ENCODE data around the gene FLOT1.
A peak's percentile ranks its signal among the peaks of the same experiment; 100 is the strongest.

The FLOT1 gene, protein sequence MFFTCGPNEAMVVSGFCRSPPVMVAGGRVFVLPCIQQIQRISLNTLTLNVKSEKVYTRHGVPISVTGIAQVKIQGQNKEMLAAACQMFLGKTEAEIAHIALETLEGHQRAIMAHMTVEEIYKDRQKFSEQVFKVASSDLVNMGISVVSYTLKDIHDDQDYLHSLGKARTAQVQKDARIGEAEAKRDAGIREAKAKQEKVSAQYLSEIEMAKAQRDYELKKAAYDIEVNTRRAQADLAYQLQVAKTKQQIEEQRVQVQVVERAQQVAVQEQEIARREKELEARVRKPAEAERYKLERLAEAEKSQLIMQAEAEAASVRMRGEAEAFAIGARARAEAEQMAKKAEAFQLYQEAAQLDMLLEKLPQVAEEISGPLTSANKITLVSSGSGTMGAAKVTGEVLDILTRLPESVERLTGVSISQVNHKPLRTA

DNA sequence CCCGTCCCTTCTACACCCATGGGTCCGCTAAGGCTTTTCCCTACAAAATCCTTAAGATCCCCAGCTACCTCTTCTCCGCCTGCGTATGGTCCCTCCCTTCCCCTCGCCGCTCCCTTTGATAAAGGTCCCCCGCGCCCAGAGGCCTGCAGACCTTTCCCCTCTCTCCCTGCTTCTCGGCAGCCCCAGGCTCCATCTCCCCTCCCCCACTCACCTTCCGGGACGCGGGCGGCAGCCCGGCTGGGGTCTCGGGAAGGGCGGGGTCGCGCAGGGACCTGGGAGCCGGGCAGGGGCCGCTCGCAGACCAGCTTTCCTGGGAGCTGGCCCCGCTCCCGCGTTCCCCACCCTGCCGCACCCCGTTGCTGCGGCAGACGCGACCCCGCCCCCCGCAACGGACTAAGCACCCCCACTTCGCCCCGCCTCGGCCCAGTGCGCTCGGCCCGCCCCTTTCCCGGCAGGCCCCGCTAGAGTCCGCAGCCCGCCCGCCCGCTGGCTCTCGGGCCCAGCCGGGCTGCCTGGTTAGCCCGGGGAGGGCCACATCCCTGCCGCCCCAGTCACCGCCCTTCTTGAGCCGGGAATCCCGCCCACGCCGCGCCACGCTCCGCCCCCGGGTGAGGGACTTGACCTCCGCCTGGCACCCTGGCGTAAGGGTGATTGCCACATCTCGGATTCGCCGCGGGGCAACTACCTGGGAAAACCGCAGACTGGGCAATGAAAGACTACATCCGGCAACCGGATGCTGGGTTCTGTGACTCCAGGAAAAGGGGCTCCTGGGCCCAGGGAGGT, at the start of gene FLOT1:
Gene FLOT1, minus strand, starts transcription at position 372 of the 783 bp plus-strand sequence. CDS start 498 bp downstream, outside the sequence.
- H3K9me2 ChIP-seq (replicated peaks; ENCODE audit: insufficient read depth, low read length) = no peaks in the 10 kb centered on the region
- peak within 1 kb of the TSS; percentile 89 for H3K4me3 ChIP-seq (ENCODE audit: low read length)
- H3K9me3 ChIP-seq (replicated peaks; ENCODE audit: insufficient read depth, low read length) = no peaks in the 10 kb centered on the region
- H3K36me3 ChIP-seq (replicated peaks; ENCODE audit: insufficient read depth, low read length) = 0 out of 2 replicates have a peak, but pooled peaks cover 3% of the 10 kb centered on the region
- H3K27me3 ChIP-seq (replicated peaks; ENCODE audit: insufficient read depth, low read length) = no peaks in the 10 kb centered on the region
- peak within 1 kb of the TSS; percentile 94 for H2AFZ ChIP-seq (ENCODE audit: low read length)
- H3K4me1 ChIP-seq (ENCODE audit: low read length) = peaks cover 22% of the 10 kb centered on the region
- peak within 1 kb of the TSS; percentile 43; the same call in 1 of the 2 replicates for H3K27ac ChIP-seq (ENCODE audit: low read length)
- peaks cover 22% of the 10 kb centered on the region for H3F3A ChIP-seq (ENCODE audit: insufficient read depth, low read length)
- DNase-seq = peak; percentile 95
- peaks cover 19% of the 10 kb centered on the region for H3K79me2 ChIP-seq (ENCODE audit: low read length)
- TF ChIP-seq EZH2 (optimal IDR thresholded peaks at IDR 0.05; ENCODE audit: low read depth, low read length) (no peak), EZH2phosphoT487 (IDR thresholded peaks at IDR 0.05; ENCODE audit: low read length) (no peak)
- TF ChIP-seq, protein P1, sequence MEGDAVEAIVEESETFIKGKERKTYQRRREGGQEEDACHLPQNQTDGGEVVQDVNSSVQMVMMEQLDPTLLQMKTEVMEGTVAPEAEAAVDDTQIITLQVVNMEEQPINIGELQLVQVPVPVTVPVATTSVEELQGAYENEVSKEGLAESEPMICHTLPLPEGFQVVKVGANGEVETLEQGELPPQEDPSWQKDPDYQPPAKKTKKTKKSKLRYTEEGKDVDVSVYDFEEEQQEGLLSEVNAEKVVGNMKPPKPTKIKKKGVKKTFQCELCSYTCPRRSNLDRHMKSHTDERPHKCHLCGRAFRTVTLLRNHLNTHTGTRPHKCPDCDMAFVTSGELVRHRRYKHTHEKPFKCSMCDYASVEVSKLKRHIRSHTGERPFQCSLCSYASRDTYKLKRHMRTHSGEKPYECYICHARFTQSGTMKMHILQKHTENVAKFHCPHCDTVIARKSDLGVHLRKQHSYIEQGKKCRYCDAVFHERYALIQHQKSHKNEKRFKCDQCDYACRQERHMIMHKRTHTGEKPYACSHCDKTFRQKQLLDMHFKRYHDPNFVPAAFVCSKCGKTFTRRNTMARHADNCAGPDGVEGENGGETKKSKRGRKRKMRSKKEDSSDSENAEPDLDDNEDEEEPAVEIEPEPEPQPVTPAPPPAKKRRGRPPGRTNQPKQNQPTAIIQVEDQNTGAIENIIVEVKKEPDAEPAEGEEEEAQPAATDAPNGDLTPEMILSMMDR (IDR thresholded peaks at IDR 0.05; ENCODE audit: low read length) = no peak
- H3K4me2 ChIP-seq (ENCODE audit: low read depth, low read length) = peak within 1 kb of the TSS; percentile 90
- H3K9ac ChIP-seq (ENCODE audit: low read length) = peak within 1 kb of the TSS; percentile 66
- H4K20me1 ChIP-seq (ENCODE audit: insufficient read depth, low read length) = no peaks in the 10 kb centered on the region

GRCh38 chr6:30790724-30791383, 48.4 kb upstream of the FLOT1 start:
- Histone ChIP-seq H3K9me2 (replicated peaks; ENCODE audit: insufficient read depth, low read length) (no peaks in the 10 kb centered on the region), H4K20me1 (ENCODE audit: insufficient read depth, low read length) (no peaks in the 10 kb centered on the region), H3K4me2 (ENCODE audit: low read depth, low read length) (no peak overlapping the region), H3K36me3 (replicated peaks; ENCODE audit: insufficient read depth, low read length) (no peaks in the 10 kb centered on the region), H3K9ac (ENCODE audit: low read length) (no peak overlapping the region), H2AFZ (ENCODE audit: low read length) (no peak overlapping the region), H3K4me1 (ENCODE audit: low read length) (no peaks in the 10 kb centered on the region), H3K4me3 (ENCODE audit: low read length) (no peak overlapping the region), H3K79me2 (ENCODE audit: low read length) (no peaks in the 10 kb centered on the region), H3K9me3 (replicated peaks; ENCODE audit: insufficient read depth, low read length) (no peaks in the 10 kb centered on the region), H3F3A (ENCODE audit: insufficient read depth, low read length) (no peaks in the 10 kb centered on the region), H3K27me3 (replicated peaks; ENCODE audit: insufficient read depth, low read length) (peaks cover 27% of the 10 kb centered on the region), H3K27ac (ENCODE audit: low read length) (no peak overlapping the region)
- DNase-seq = no peak
- TF ChIP-seq, protein P1 (IDR thresholded peaks at IDR 0.05; ENCODE audit: low read length) = no peak
- no peak for TF ChIP-seq EZH2 (optimal IDR thresholded peaks at IDR 0.05; ENCODE audit: low read depth, low read length)
- no peak for TF ChIP-seq EZH2phosphoT487 (IDR thresholded peaks at IDR 0.05; ENCODE audit: low read length)

DNA sequence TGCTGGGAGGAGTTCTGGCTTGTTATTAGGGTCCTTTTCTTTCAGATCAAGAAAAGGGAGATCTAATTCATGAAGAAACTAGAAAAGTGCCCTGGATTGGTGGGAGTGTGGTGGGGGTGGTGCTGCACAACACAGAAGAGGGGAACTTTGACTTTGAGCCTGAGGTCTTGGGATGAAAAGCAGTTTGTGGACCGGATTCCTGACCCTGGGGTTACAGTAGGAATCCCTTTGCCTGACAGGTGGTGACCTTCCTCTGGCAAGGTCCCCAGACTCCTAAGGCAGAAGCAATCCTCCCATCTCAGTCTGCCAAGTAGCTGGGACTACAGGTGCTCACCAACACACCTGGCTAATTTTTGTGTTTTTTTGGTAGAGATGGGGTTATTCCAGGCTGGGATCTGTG, 47.1 kb upstream of the FLOT1 start:
- Histone ChIP-seq H3K4me1 (ENCODE audit: low read length) (no peaks in the 10 kb centered on the region), H3K4me2 (ENCODE audit: low read depth, low read length) (no peak overlapping the region), H3K4me3 (ENCODE audit: low read length) (no peak overlapping the region)

More for the DNA sequence above, 47.1 kb upstream of the FLOT1 start:
- H3K27me3 ChIP-seq (replicated peaks; ENCODE audit: insufficient read depth, low read length) = 0 out of 2 replicates have a peak, but pooled peaks cover 19% of the 10 kb centered on the region
- no peaks in the 10 kb centered on the region for H3K9me2 ChIP-seq (replicated peaks; ENCODE audit: insufficient read depth, low read length)
- H3K9ac ChIP-seq (ENCODE audit: low read length) = no peak overlapping the region
- no peaks in the 10 kb centered on the region for H3K36me3 ChIP-seq (replicated peaks; ENCODE audit: insufficient read depth, low read length)
- TF ChIP-seq EZH2 (optimal IDR thresholded peaks at IDR 0.05; ENCODE audit: low read depth, low read length) (no peak), EZH2phosphoT487 (IDR thresholded peaks at IDR 0.05; ENCODE audit: low read length) (no peak)
- TF ChIP-seq, protein P1 (IDR thresholded peaks at IDR 0.05; ENCODE audit: low read length) = no peak
- H2AFZ ChIP-seq (ENCODE audit: low read length) = no peak overlapping the region
- no peaks in the 10 kb centered on the region for H4K20me1 ChIP-seq (ENCODE audit: insufficient read depth, low read length)
- H3K79me2 ChIP-seq (ENCODE audit: low read length) = no peaks in the 10 kb centered on the region
- no peak for DNase-seq
- no peaks in the 10 kb centered on the region for H3K9me3 ChIP-seq (replicated peaks; ENCODE audit: insufficient read depth, low read length)
- no peaks in the 10 kb centered on the region for H3F3A ChIP-seq (ENCODE audit: insufficient read depth, low read length)
- no peak overlapping the region for H3K27ac ChIP-seq (ENCODE audit: low read length)
